ENCODE results near the gene BAAT. TPM values are rescaled to one million over a fixed set of nuclear protein-coding genes. Genes with fewer than 3 reads are reported as not detected.

Gene BAAT
- total and polyA plus RNA-seq, 2 of the 4 experiments (the other 2 are of a cell fraction), result not detected

- intact Hi-C loops (cut with micrococcal nuclease), result no loop called here
- DNase-seq (no peak), ATAC-seq (ENCODE audit: low read depth) (no peak)
- in situ Hi-C loops (cut with MboI; ENCODE audit: low sequenced_read_pairs), result no loop called here
- no TSS peak for BruUV-seq (replicated peaks)
- Histone ChIP-seq H3K36me3 (ENCODE audit: control insufficient read depth, insufficient read depth, low read length) (no peaks in the 10 kb centered on the region), H3K27ac (ENCODE audit: insufficient read depth, low read length) (no peak overlapping the region), H3K9ac (ENCODE audit: low read depth, low read length) (no peak overlapping the region), H4K8ac (ENCODE audit: low read depth in 2 of 2, low read length in 2 of 2) (no peak overlapping the region), H3K4me3 (ENCODE audit: insufficient read depth, low read depth, low read length) (no peak overlapping the region), H3K9me3 (ENCODE audit: control insufficient read depth, insufficient read depth, low read length) (no peaks in the 10 kb centered on the region), H2BK20ac (ENCODE audit: low read depth, low read length) (no peak overlapping the region), H2AK9ac (replicated peaks; ENCODE audit: low read depth, low read length, poor library complexity) (no peak overlapping the region), H3K4me1 (ENCODE audit: control insufficient read depth, insufficient read depth, low read length) (no peaks in the 10 kb centered on the region), H3K27me3 (ENCODE audit: control insufficient read depth, insufficient read depth, low read length) (peaks cover 2% of the 10 kb centered on the region; the same call in 1 of the 2 replicates), H3K56ac (ENCODE audit: extremely low read depth, insufficient read depth, low read length) (no peak overlapping the region), H3K4ac (ENCODE audit: low read depth, low read length) (no peak overlapping the region), H2BK5ac (ENCODE audit: low read depth, low read length, poor library complexity, severe bottlenecking) (no peak overlapping the region), H4K5ac (ENCODE audit: low read depth, low read length) (no peak overlapping the region), H3K18ac (ENCODE audit: low read depth, low read length) (no peak overlapping the region), H3K4me2 (ENCODE audit: low read depth, low read length) (no peak overlapping the region), H4K91ac (ENCODE audit: insufficient read depth, low read depth, low read length) (no peak overlapping the region), H3K79me1 (ENCODE audit: low read depth in 1 of 2, low read length in 2 of 2) (no peaks in the 10 kb centered on the region), H2BK15ac (ENCODE audit: low read depth, low read length) (no peak overlapping the region), H2BK120ac (ENCODE audit: low read depth, low read length) (no peak overlapping the region), H2AK5ac (ENCODE audit: low read depth, low read length) (no peak overlapping the region), H3K23ac (ENCODE audit: low read depth, low read length) (no peak overlapping the region), H2AFZ (replicated peaks; ENCODE audit: low read length, poor library complexity) (no peak overlapping the region), H4K20me1 (ENCODE audit: insufficient read depth, low read length) (no peaks in the 10 kb centered on the region), H3K9me1 (ENCODE audit: insufficient read depth, low read length) (no peaks in the 10 kb centered on the region), H3K14ac (replicated peaks; ENCODE audit: low read depth, low read length) (no peak overlapping the region)
- POLR2A ChIA-PET (ENCODE audit: unreplicated experiment), result no interaction called here
- WGBS, 2 experiments (ENCODE audit: extremely low coverage in 2 of 2, insufficient read length in 1 of 2), result no CpG with 5 or more reads among the region's 1 CpG
- dilution Hi-C loops (cut with HindIII; ENCODE audit: low sequenced_read_pairs, unreplicated experiment), result no loop called here
- CTCF ChIA-PET, result interaction anchor here (1.2 kb wide), 1 partner anchor 97 kb away, joined by 3 read pairs; no protein-coding TSS in a partner anchor
- TF ChIP-seq USF2 (IDR thresholded peaks at IDR 0.05; ENCODE audit: low read depth, low read length) (no peak), RCOR1 (IDR thresholded peaks at IDR 0.05; ENCODE audit: insufficient replicate concordance, low read length) (no peak), FOS (IDR thresholded peaks at IDR 0.05; ENCODE audit: low read depth, low read length) (no peak), SMC3 (IDR thresholded peaks at IDR 0.05; ENCODE audit: low read depth, low read length) (no peak), MAFK (IDR thresholded peaks at IDR 0.05; ENCODE audit: low read depth, low read length) (no peak), MXI1 (IDR thresholded peaks at IDR 0.05; ENCODE audit: borderline replicate concordance, low read depth, low read length) (no peak), BHLHE40 (IDR thresholded peaks at IDR 0.05; ENCODE audit: low read depth, low read length) (no peak)
These were observed 47.9 kb upstream of the BAAT start for GRCh38 chr9:101432740-101433139.

Data from IMR-90 (cell line).